ENCODE data around the gene TGFB2. TPM values are rescaled to one million over a fixed set of nuclear protein-coding genes. Genes with fewer than 3 reads are reported as not detected.

The TGFB2 gene
- total RNA-seq, 1 donor from 2014 or later: 50.6 TPM

- H3K36me3 ChIP-seq (ENCODE audit: control insufficient read depth in 3 of 3, insufficient read depth in 3 of 3, low read length in 3 of 3): no peaks in the 10 kb centered on the region
- no peaks in the 10 kb centered on the region for H3K27me3 ChIP-seq (ENCODE audit: control insufficient read depth in 3 of 3, insufficient read depth in 3 of 3, low read length in 3 of 3)
- H3K4me1 ChIP-seq (ENCODE audit: control insufficient read depth in 3 of 3, insufficient read depth in 3 of 3, low read length in 3 of 3): peaks cover 9 to 22% (median 15%) of the 10 kb centered on the region in 3 donors
Measured at GRCh38 chr1:218395916-218396315, 50.8 kb downstream of the TGFB2 start.

GRCh38 chr1:218397752-218398339, 52.7 kb downstream of the TGFB2 start:
- peaks cover 13 to 31% (median 21%) of the 10 kb centered on the region in 3 donors for H3K4me1 ChIP-seq (ENCODE audit: control insufficient read depth in 3 of 3, insufficient read depth in 3 of 3, low read length in 3 of 3)
- no peak overlapping the region for H3K9ac ChIP-seq (ENCODE audit: low read depth in 1 of 3, low read length in 3 of 3)
- no peaks in the 10 kb centered on the region for H3K27me3 ChIP-seq (ENCODE audit: control insufficient read depth in 3 of 3, insufficient read depth in 3 of 3, low read length in 3 of 3)
- no peaks in the 10 kb centered on the region for H3K9me3 ChIP-seq (ENCODE audit: control insufficient read depth in 3 of 3, low read length in 3 of 3)
- no peaks in the 10 kb centered on the region for H3K36me3 ChIP-seq (ENCODE audit: control insufficient read depth in 3 of 3, insufficient read depth in 3 of 3, low read length in 3 of 3)
- H3K4me3 ChIP-seq (ENCODE audit: low read length in 3 of 3): no peak overlapping the region
- H3K27ac ChIP-seq (ENCODE audit: low read depth, low read length): no peak overlapping the region

More at GRCh38 chr1:218395916-218396315, 50.8 kb downstream of the TGFB2 start:
- Histone ChIP-seq H3K9ac (ENCODE audit: low read depth in 1 of 3, low read length in 3 of 3) (no peak overlapping the region), H3K27ac (ENCODE audit: low read depth, low read length) (no peak overlapping the region), H3K4me3 (ENCODE audit: low read length in 3 of 3) (no peak overlapping the region), H3K9me3 (ENCODE audit: control insufficient read depth in 3 of 3, low read length in 3 of 3) (no peaks in the 10 kb centered on the region)

- Histone ChIP-seq H3K9me3 (ENCODE audit: control insufficient read depth in 3 of 3, low read length in 3 of 3) (no peaks in the 10 kb centered on the region), H3K27ac (ENCODE audit: low read depth, low read length) (no peak overlapping the region), H3K4me3 (ENCODE audit: low read length in 3 of 3) (no peak overlapping the region), H3K9ac (ENCODE audit: low read depth in 1 of 3, low read length in 3 of 3) (no peak overlapping the region), H3K36me3 (ENCODE audit: control insufficient read depth in 3 of 3, insufficient read depth in 3 of 3, low read length in 3 of 3) (peaks cover 3 to 7% (median 4%) of the 10 kb centered on the region in 3 donors), H3K27me3 (ENCODE audit: control insufficient read depth in 3 of 3, insufficient read depth in 3 of 3, low read length in 3 of 3) (no peaks in the 10 kb centered on the region), H3K4me1 (ENCODE audit: control insufficient read depth in 3 of 3, insufficient read depth in 3 of 3, low read length in 3 of 3) (peaks cover 11 to 21% (median 12%) of the 10 kb centered on the region in 3 donors)
Measured at GRCh38 chr1:218400624-218401023, 55.5 kb downstream of the TGFB2 start.

- Histone ChIP-seq H3K36me3 (ENCODE audit: control insufficient read depth in 3 of 3, insufficient read depth in 3 of 3, low read length in 3 of 3) (peaks cover 5 to 10% (median 9%) of the 10 kb centered on the region in 3 donors), H3K27me3 (ENCODE audit: control insufficient read depth in 3 of 3, insufficient read depth in 3 of 3, low read length in 3 of 3) (no peaks in the 10 kb centered on the region), H3K4me3 (ENCODE audit: low read length in 3 of 3) (no peak overlapping the region), H3K4me1 (ENCODE audit: control insufficient read depth in 3 of 3, insufficient read depth in 3 of 3, low read length in 3 of 3) (peaks cover 11 to 21% (median 12%) of the 10 kb centered on the region in 3 donors), H3K9ac (ENCODE audit: low read depth in 1 of 3, low read length in 3 of 3) (no peak overlapping the region), H3K27ac (ENCODE audit: low read depth, low read length) (peak overlapping the region; percentile 11), H3K9me3 (ENCODE audit: control insufficient read depth in 3 of 3, low read length in 3 of 3) (no peaks in the 10 kb centered on the region)
Measured at GRCh38 chr1:218401441-218401997, 56.4 kb downstream of the TGFB2 start.

DNA sequence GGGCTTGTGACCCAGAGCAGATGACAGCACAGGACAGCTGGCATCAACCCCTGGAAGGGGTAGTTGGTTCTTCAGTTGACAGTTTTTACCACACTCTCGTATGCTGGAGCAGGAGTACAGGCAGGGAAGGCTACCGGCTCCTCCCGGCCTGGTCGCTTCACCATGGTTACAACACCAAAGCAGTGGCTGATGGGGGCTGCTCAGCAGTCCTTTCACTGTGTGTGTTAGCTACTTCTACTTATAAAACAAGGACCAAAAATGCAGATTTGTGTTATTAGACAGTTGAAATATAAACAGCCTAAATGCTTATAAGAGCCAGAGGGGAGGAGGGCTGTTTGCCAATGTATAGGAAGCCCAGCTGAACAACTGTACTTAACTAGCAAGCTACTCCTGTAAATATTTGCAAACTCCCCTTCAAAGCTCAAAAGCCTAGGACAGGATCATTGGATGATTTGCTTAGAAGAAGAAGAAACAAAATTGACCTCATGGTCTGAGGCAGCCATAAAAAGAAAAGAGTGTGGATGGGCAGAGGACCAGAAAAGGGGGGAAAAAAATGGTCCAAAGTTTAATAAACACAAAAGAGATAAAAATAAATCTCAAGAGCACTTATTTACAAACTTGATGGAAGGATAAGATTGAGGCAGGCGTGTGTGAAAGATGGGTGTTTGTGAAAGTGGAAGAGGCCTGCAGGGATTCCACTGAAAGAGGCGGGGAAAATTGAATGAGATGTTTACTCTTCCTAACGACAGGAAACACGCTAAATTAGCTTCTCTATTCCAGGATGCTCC, 57.1 kb downstream of the TGFB2 start:
- Histone ChIP-seq H3K9me3 (ENCODE audit: control insufficient read depth in 3 of 3, low read length in 3 of 3) (no peaks in the 10 kb centered on the region), H3K4me1 (ENCODE audit: control insufficient read depth in 3 of 3, insufficient read depth in 3 of 3, low read length in 3 of 3) (peaks cover 11 to 21% (median 12%) of the 10 kb centered on the region in 3 donors), H3K27ac (ENCODE audit: low read depth, low read length) (peak overlapping the region; percentile 11), H3K27me3 (ENCODE audit: control insufficient read depth in 3 of 3, insufficient read depth in 3 of 3, low read length in 3 of 3) (no peaks in the 10 kb centered on the region), H3K9ac (ENCODE audit: low read depth in 1 of 3, low read length in 3 of 3) (no peak overlapping the region), H3K36me3 (ENCODE audit: control insufficient read depth in 3 of 3, insufficient read depth in 3 of 3, low read length in 3 of 3) (peaks cover 5 to 10% (median 9%) of the 10 kb centered on the region in 3 donors), H3K4me3 (ENCODE audit: low read length in 3 of 3) (no peak overlapping the region)

- H3K27ac ChIP-seq (ENCODE audit: low read depth, low read length): peak overlapping the region; percentile 2
- H3K4me3 ChIP-seq (ENCODE audit: low read length in 3 of 3): no peak overlapping the region
- no peaks in the 10 kb centered on the region for H3K9me3 ChIP-seq (ENCODE audit: control insufficient read depth in 3 of 3, low read length in 3 of 3)
- H3K36me3 ChIP-seq (ENCODE audit: control insufficient read depth in 3 of 3, insufficient read depth in 3 of 3, low read length in 3 of 3): peaks cover 5 to 10% (median 9%) of the 10 kb centered on the region in 3 donors
- H3K4me1 ChIP-seq (ENCODE audit: control insufficient read depth in 3 of 3, insufficient read depth in 3 of 3, low read length in 3 of 3): peaks cover 10 to 19% (median 11%) of the 10 kb centered on the region in 3 donors
- H3K27me3 ChIP-seq (ENCODE audit: control insufficient read depth in 3 of 3, insufficient read depth in 3 of 3, low read length in 3 of 3): no peaks in the 10 kb centered on the region
- no peak overlapping the region for H3K9ac ChIP-seq (ENCODE audit: low read depth in 1 of 3, low read length in 3 of 3)
Measured at GRCh38 chr1:218402786-218403120, 57.6 kb downstream of the TGFB2 start.

DNA sequence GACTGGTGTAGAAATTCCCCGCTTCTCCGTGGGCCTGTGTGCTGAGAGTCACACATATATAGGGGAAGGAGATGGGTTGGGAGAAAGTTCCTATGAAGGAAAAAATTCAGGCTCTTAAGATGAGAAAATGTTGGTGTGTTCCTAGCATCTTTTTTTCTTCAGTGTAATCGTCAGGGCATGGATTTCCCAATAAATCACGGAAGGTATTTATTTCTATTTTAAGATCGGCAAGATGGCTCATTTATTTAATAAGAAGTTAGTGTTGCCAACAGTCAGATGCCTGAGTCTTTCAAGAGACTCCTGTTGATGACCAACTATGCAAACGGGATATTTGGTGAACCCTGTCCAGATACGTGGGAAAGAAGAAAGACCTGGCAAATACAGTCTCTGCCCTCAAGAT, 58.2 kb downstream of the TGFB2 start:
- no peak overlapping the region for H3K4me3 ChIP-seq (ENCODE audit: low read length in 3 of 3)
- H3K9ac ChIP-seq (ENCODE audit: low read depth in 1 of 3, low read length in 3 of 3): no peak overlapping the region
- H3K27me3 ChIP-seq (ENCODE audit: control insufficient read depth in 3 of 3, insufficient read depth in 3 of 3, low read length in 3 of 3): no peaks in the 10 kb centered on the region
- no peak overlapping the region for H3K27ac ChIP-seq (ENCODE audit: low read depth, low read length)
- peaks cover 7 to 15% (median 11%) of the 10 kb centered on the region in 3 donors for H3K4me1 ChIP-seq (ENCODE audit: control insufficient read depth in 3 of 3, insufficient read depth in 3 of 3, low read length in 3 of 3)
- H3K9me3 ChIP-seq (ENCODE audit: control insufficient read depth in 3 of 3, low read length in 3 of 3): no peaks in the 10 kb centered on the region
- peaks cover 5 to 10% (median 9%) of the 10 kb centered on the region in 3 donors for H3K36me3 ChIP-seq (ENCODE audit: control insufficient read depth in 3 of 3, insufficient read depth in 3 of 3, low read length in 3 of 3)

GRCh38 chr1:218407630-218408029, 62.5 kb downstream of the TGFB2 start:
- H3K9ac ChIP-seq (ENCODE audit: low read depth in 1 of 3, low read length in 3 of 3): no peak overlapping the region
- H3K27ac ChIP-seq (ENCODE audit: low read depth, low read length): no peak overlapping the region
- peaks cover 5 to 10% (median 9%) of the 10 kb centered on the region in 3 donors for H3K36me3 ChIP-seq (ENCODE audit: control insufficient read depth in 3 of 3, insufficient read depth in 3 of 3, low read length in 3 of 3)
- no peak overlapping the region for H3K4me3 ChIP-seq (ENCODE audit: low read length in 3 of 3)
- peaks cover 10 to 11% (median 11%) of the 10 kb centered on the region in 3 donors for H3K4me1 ChIP-seq (ENCODE audit: control insufficient read depth in 3 of 3, insufficient read depth in 3 of 3, low read length in 3 of 3)
- H3K9me3 ChIP-seq (ENCODE audit: control insufficient read depth in 3 of 3, low read length in 3 of 3): no peaks in the 10 kb centered on the region
- no peaks in the 10 kb centered on the region for H3K27me3 ChIP-seq (ENCODE audit: control insufficient read depth in 3 of 3, insufficient read depth in 3 of 3, low read length in 3 of 3)

DNA sequence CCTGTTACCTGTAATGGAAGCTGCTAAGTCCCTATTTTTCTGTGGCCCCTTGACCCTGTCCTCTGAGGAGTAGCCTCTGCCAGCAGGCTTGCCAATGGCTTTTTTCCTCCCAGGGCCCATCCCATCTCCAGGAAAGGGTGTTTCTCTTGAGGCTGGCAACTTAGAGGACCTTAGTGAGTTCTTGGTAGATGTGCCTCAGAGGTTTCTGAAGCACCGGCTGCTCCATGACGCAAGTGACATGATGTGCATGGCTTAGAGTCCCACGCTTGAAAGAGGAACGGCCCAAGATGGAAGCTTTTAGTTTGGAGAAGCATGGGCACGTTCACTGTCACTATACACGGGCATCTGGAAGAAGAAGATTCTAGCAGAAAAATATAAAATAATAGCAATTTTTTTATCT, 63.0 kb downstream of the TGFB2 start:
- Histone ChIP-seq H3K36me3 (ENCODE audit: control insufficient read depth in 3 of 3, insufficient read depth in 3 of 3, low read length in 3 of 3) (peaks cover 5 to 10% (median 9%) of the 10 kb centered on the region in 3 donors), H3K27me3 (ENCODE audit: control insufficient read depth in 3 of 3, insufficient read depth in 3 of 3, low read length in 3 of 3) (no peaks in the 10 kb centered on the region), H3K4me1 (ENCODE audit: control insufficient read depth in 3 of 3, insufficient read depth in 3 of 3, low read length in 3 of 3) (peaks cover 6 to 10% (median 8%) of the 10 kb centered on the region in 3 donors), H3K4me3 (ENCODE audit: low read length in 3 of 3) (no peak overlapping the region), H3K9me3 (ENCODE audit: control insufficient read depth in 3 of 3, low read length in 3 of 3) (no peaks in the 10 kb centered on the region), H3K27ac (ENCODE audit: low read depth, low read length) (no peak overlapping the region), H3K9ac (ENCODE audit: low read depth in 1 of 3, low read length in 3 of 3) (no peak overlapping the region)

DNA sequence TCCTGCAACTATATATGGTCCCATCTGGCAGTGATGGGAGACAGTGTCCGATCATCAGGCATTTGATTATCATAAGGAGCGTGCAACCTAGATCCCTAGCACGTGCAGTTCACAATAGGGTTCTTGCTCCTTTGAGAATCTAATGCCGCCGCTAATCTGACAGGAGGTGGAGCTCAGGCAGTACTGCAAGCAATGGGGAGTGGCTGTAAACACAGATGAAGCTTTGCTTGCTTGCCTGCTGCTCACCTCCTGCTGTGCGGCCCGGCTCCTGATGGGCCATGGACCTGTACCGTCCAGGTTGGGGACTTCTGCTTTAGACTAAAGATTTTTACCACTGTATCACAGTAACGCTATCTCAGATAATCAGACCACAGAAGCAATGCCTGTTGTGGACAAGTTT, 63.8 kb downstream of the TGFB2 start:
- H3K4me3 ChIP-seq (ENCODE audit: low read length in 3 of 3): no peak overlapping the region
- H3K27ac ChIP-seq (ENCODE audit: low read depth, low read length): no peak overlapping the region
- peaks cover 5 to 10% (median 9%) of the 10 kb centered on the region in 3 donors for H3K36me3 ChIP-seq (ENCODE audit: control insufficient read depth in 3 of 3, insufficient read depth in 3 of 3, low read length in 3 of 3)
- peaks cover 10 to 17% (median 14%) of the 10 kb centered on the region in 3 donors for H3K4me1 ChIP-seq (ENCODE audit: control insufficient read depth in 3 of 3, insufficient read depth in 3 of 3, low read length in 3 of 3)
- H3K9me3 ChIP-seq (ENCODE audit: control insufficient read depth in 3 of 3, low read length in 3 of 3): no peaks in the 10 kb centered on the region
- H3K9ac ChIP-seq (ENCODE audit: low read depth in 1 of 3, low read length in 3 of 3): no peak overlapping the region
- no peaks in the 10 kb centered on the region for H3K27me3 ChIP-seq (ENCODE audit: control insufficient read depth in 3 of 3, insufficient read depth in 3 of 3, low read length in 3 of 3)

All from skeletal muscle tissue (tissue), 4 donors.